NCI-H524 (cell line): ENCODE data around the gene TET2.

Source experiments
- DNase-seq, 2 experiments: peaks; one replicate each; lab custom pipeline; 2025; lab: John Stamatoyannopoulos, UW

Gene TET2

DNA sequence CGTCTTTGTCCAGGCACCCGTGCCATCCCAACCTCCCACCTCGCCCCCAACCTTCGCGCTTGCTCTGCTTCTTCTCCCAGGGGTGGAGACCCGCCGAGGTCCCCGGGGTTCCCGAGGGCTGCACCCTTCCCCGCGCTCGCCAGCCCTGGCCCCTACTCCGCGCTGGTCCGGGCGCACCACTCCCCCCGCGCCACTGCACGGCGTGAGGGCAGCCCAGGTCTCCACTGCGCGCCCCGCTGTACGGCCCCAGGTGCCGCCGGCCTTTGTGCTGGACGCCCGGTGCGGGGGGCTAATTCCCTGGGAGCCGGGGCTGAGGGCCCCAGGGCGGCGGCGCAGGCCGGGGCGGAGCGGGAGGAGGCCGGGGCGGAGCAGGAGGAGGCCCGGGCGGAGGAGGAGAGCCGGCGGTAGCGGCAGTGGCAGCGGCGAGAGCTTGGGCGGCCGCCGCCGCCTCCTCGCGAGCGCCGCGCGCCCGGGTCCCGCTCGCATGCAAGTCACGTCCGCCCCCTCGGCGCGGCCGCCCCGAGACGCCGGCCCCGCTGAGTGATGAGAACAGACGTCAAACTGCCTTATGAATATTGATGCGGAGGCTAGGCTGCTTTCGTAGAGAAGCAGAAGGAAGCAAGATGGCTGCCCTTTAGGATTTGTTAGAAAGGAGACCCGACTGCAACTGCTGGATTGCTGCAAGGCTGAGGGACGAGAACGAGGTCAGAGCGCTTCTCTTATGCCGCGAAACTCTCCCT lies at the start of gene TET2:
TET2 (plus strand) TSS at position 601 of the 740 bp plus-strand sequence. CDS start 87,067 bp downstream, outside the sequence.
- DNase-seq = peak; percentile 34 to 58

DNA sequence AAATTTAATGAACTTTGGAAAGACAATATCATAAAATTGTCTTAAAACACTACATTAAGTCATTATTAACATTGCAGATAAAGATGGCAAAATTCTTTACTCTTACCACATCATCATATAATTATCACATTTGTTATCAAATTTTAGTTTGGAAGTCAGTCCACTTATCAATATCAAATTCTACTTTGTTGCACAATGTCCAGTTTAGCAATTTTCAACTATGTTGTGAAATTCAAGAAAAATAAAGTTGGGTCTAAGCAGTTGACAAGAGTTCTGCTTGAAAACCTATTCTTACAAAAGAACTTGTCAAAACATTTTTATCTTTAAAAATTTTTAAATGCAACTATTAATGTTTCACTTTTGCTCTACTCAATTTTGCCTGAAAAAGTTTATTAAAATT lies 44.7 kb upstream of the TET2 start:
- no peak for DNase-seq

DNA sequence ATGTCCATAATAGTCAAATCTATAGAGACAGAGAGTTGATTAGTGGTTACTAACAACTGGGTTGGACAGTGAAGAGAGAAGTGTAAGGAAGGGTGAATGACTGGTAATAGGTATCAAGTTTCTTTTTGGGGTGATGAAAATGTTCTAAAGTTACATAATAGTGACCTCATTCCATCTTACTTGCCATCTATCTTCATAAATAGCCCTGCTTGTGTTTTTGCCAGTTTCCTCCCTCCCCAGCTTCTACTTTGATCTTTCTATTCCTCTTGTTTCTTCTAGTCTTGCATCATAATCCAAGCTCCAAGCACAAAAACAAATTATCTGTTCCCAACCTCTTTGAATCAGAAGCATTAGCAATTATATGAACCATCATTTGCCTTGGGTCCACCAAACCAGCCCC lies 40.2 kb upstream of the TET2 start:
- no peak for DNase-seq

GRCh38 chr4:105107095-105107856 lies 39.4 kb upstream of the TET2 start:
- no peak for DNase-seq

DNA sequence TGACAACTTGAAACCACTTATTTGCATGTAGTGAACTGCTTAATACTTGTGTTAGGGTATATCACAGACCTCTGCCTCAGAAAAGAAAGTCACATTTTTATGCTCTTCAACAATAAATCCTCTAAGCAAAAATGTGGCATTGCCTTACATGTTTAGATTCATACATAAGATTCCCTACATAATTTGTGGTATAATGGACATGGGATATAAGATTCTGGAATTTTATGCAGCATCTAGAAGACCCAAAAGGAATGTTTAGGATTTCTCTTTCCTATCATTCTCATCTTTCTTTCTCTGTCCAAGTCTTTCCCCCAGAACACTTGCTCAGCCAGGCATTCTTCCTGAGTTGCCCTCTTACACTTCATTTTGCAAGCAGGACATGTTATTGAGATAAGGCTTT lies 37.7 kb upstream of the TET2 start:
- no peak for DNase-seq

DNA sequence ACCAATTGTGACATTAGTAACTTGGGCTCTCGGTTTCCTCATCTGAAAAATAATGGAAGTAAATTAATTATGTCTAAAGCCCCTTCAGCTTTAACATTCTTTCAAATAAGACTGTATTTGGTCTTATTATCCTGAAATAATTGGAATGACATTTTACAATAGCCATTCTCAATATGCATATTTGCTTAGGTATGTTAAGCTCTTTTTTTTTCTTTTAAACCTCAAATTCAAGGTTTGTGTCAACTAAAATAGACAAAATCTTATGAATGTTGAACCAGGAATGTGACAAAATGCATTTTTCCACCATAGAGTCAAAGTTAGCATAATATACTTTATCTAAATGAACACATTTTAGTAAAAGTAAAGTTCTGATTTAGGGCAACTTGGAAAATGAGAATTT lies 34.4 kb upstream of the TET2 start:
- no peak for DNase-seq

DNA sequence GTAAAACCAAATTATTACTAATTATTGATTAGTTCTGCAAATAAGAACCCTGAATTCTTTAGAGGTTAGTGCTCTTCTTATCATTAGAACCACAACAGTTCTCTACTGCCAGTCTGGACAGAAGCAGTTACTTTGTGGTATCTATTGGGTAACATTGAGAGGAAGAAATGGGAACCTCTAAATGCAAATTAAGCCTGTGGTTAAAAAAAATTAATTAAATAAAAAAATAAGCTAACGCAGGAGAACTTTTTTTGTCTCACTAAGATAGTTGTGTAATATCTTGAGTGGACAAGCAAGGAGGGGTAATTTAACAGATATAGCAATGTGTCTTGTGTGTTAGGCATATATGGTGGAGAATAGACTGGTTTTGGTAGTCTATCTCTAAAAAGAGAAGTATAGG lies 32.9 kb upstream of the TET2 start:
- DNase-seq = no peak

- DNase-seq = peak in 1 of 2 experiments; percentile 6
These were observed 29.9 kb upstream of the TET2 start for GRCh38 chr4:105116616-105117319.

DNA sequence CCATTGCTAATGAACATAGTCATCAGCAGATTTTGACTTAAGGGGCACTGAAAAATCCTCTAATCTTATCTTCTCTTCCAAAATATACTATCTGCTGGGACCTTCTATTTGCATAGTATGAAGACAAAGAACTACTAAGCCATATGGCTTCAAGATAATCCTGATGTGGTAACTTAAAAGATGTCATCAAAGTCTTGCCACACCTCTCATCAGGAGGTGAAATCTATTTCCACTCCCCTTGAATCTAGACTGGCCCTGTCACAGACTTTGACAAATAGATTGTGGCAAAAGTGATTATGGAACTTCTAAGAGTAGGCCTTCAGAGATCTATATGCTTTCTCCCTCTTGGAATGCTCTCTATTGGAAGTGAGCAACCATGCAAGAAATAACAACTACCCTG lies 27.3 kb upstream of the TET2 start:
- no peak for DNase-seq

DNA sequence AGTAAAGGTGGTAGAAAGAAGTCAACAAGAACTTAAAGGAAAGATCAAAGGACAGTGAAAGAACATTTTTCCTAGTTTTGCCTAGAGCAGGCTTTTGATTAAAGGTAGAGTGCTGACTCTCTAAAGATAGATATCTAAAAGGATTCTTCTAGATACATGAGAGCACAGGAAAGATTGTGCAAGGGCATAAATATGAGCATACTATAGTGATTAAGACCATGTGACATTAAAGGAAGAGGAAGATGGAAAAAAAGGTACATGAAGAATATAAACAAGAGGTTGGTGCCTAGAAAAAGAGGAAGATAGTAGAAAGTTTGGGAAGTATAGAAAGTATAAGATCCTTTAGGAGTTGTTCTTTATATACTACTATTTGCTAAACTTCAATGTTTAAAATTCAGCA lies 26.1 kb upstream of the TET2 start:
- DNase-seq = no peak

DNA sequence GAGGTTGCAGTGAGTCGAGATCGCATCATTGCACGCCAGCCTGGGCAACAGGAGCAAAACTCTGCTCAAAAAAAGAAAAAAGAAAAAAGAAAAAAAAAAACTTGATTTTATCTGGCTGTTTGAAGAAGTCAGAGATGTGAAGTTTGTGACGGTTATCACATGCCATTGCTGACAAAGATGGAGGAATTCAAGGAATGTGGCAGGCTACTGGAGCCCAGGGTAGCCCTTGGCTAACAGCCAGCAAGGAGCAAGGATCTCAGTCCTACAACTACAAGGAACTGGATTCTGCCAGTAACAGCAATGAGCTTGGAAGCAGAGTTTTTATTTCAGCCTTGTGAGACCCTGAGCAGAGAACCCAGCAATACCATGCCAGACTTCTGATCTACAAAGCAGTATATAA lies 24.3 kb upstream of the TET2 start:
- DNase-seq = peak in 1 of 2 experiments; percentile 2

DNA sequence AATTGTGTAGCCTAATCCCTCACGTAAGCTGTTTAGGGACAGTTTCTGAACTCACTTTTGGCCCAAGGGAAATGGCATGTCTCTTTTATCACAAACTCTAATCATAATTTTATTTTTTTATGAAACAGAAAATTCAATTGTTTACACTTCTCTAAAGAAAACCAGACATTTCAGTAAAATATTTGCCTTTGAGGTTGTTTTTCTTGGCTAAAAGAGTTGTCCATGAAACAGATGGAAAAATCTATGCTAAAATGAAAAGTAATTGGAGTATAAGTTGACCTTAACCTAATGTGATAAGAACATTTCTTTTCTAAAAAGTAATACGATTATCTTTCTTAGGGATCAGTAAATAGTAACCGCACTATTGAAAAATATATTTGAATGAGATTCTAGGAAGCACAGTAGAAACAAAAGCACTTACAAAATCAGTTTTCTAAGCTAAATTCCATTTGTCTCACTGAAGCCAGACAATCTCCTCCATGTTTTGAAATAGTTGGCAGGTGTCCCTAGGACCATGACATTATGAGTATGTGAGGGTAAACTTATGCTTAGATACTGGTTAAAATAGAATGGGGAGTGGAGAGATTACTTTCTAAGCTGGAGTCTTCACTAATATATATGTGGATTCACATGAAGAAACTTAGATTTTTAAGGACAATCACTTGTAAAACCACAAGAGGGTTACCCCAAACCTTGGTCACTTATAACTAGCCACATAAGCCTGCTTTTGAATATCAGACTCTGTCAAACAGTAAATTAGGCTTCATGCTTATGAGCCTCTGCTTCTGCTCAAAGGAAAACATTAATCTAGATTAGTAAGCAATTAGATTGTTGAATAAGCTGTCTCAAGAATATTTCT lies 20.1 kb upstream of the TET2 start:
- no peak for DNase-seq

- no peak for DNase-seq
These were observed 19.6 kb upstream of the TET2 start for GRCh38 chr4:105127170-105127445.

- no peak for DNase-seq
These were observed 18.5 kb upstream of the TET2 start for GRCh38 chr4:105128208-105128607.

DNA sequence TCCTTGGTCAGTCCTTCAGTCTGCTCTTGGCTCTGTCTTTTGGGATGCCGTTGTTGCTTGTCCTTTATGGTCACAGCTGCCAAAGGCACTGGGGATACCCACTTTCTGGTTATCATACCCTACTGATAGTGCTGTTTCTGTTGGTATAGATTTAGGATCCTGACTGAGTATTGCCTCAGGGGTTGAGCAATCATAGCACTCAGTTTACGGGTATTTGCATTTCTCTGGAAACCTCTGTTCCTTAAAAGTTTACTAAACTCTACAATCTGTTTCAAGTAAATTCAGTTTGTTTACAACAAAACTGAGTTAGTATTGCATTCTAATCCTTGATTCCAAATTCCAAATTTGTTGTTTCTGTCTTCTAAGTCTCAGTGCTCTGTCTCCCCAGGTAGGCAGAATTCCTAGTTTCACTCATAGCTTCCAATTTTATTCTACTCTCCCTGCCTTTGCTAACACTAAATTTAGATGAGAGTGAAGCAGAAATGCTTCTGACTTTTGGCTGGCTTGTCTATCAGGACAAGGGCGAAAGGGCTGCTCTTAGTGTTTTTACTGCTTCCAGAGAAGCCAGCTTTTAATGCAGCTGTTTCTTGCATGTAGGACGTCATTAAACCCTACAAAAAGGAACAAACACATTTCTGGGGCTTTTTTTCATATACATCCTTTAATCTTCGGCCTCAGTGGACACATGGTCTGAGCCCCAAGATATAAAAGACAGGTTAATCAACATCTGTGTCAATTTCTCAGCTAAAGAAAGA lies 17.2 kb upstream of the TET2 start:
- DNase-seq = no peak

- no peak for DNase-seq
These were observed 15.7 kb upstream of the TET2 start for GRCh38 chr4:105130945-105131344.

- DNase-seq = no peak
These were observed 12.7 kb upstream of the TET2 start for GRCh38 chr4:105133976-105134375.

DNA sequence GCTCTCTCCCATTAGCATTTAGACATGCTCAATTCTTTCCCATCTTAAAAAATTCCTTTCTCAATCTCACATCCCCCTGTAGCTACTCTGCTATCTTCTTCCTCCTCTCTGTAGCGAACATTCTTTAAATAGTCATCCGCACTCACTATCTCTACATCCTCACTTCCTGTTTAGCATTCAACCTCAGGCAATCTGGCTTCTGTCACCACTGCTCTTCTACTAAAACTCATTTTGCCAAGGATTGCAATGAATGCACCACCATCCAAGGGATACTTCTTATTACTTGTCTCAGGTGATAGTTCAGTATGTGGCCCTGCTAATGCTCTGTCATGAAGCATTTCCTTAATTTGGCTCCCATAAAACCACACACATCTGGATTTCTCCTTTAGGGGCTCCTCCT lies 10.9 kb upstream of the TET2 start:
- DNase-seq = no peak

DNA sequence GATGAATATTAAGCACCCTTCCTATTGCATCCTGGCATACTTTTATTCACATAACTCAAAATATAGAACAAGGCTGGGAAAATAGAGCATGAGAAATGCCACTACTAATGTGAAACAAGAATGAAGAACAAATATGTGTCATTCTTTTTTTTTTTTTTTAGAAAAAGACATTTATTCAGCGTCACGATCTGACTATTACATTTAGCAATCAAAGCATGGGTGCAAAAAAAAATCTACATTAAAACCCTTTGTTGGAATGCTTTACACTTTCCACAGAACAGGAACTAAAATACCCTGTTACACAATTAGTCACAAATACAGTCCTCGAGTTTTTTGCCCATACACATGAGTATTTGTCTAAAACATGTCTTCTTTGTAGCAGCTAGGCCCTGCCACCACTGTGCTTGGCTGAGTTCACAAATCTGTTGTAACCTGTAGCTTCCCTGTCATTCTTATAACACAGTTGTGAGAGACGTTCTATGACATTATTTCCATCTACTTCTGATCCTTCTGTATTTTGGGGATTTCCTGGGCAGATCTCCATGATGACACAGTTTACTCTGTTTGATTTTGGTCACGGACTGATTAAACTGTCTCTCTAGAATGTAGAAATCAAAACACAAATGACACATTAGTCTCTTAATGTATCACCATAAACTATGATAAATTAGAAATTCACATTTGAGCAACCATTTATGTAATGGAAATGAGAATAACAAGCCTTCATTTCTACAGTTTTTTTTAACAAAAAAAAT lies 9.4 kb upstream of the TET2 start:
- DNase-seq = no peak

DNA sequence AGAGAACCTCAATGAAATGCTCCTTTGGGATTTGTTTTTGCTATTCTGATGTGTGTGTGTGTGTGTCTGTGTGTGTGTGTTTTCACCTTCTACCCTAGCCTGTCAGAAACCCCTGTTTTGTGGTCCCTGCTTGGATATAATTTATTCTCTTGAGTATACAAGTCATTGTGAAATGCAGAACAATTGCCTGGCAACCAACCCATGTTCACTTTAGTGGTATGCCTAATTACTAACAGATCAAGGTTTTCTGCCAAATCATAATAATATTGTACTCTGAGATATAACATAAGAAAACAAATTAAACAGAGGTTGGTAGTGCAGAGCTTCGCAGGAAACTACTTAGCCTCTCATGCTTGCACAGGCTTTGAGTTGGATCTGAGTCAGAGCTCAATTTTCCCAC lies 7.0 kb upstream of the TET2 start:
- DNase-seq = no peak
